Iris pigment epithelial cell (primary cell): ENCODE measurements around the gene ANKRD12.

ENCODE experiments used
- DNase-seq: peaks from one replicate; pipeline ENCODE4 v3.0.0-alpha.2; 2011; ENCODE audit warnings: low read depth

ANKRD12 gene

DNA sequence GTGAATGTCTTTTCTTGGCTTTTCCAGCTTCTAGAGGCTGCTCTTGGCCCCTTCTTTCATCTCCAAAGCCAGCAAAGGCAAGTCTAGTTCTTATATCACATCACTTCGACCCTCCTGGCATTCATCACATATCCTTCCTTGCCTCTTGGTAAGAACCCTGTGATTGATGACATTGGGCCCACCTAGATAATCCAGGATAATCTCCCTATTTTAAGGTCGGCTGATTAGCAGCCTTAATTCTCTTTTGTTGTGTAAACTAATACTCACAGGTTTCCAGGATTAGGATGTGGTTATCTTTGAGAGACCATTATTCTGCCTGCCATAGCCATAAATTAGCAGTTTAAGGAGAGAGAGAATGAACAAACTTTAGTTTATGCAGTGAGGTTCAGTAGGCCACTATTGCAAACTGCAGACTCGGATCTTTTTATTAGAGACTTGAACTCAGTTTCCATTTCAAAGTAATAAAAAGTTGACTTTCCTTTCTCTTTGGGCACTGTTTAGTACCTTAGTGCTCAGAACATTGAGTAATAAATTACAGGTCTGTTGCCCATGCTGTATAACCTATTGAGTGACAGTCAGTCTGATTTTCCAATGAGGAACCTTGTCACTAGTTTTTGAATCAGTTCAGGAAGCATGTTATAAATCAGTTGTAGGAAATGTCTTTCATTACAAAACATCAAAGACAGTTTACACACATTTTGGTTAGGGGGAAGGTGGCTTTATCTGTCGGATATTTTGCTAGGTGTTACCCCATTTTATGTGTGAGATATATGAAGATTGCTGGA, 29.6 kb upstream of the ANKRD12 start:
- no peak for DNase-seq

DNA sequence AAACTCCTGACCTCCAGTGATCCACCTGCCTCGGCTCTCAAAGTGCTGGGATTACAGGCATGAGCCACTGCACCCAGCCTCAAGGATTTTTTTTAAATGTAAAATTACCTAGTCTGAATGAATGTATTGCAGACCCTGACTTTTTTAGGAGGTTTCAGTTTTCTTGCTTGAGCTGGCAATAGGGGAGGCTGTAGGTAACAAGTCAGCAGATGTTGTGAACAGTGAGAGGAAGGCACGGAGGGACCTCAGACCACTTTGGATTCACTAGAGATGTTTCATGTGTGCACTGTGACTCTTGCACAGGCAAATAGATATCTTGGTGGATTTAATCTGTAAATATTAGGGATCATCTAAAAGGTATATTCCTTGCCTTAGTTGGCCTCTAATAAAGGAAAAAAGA, 27.7 kb upstream of the ANKRD12 start:
- no peak for DNase-seq

- DNase-seq = peak; percentile 77
Measured at GRCh38 chr18:9109523-9109922, 27.1 kb upstream of the ANKRD12 start.

DNA sequence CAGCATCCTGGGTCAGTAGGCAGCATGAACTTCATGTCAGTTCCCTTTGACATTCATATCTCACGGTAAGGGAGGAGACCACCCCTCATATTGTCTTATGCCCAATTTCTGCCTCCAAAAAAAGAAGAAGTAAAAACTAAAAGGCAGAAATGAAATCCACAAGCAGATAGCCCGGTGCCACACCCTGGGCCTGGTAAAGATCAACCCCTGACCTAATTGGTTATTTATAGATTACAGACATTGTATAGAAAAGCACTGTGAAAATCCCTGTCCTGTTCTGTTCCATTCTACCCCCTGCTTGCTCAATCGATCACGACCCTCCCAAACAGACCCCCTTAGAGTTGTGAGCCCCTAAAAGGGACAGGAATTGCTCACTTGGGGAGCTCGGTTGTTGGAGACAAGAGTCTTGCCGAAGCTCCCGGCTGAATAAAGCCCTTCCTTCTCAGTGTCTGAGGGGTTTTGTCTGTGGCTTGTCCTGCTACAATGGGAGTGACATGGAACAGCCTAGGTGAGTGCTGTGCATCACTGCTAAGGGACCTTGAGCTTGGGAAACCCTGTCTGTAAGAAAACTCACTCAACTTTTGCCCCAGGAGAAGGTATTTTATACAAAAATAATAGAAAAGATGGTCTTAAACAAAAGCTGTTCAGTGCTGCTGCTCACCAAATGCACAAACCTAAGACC, 23.0 kb upstream of the ANKRD12 start:
- no peak for DNase-seq

GRCh38 chr18:9115984-9116383, 20.6 kb upstream of the ANKRD12 start:
- DNase-seq = no peak

GRCh38 chr18:9117980-9118841, 18.4 kb upstream of the ANKRD12 start:
- DNase-seq = peak; percentile 54

DNA sequence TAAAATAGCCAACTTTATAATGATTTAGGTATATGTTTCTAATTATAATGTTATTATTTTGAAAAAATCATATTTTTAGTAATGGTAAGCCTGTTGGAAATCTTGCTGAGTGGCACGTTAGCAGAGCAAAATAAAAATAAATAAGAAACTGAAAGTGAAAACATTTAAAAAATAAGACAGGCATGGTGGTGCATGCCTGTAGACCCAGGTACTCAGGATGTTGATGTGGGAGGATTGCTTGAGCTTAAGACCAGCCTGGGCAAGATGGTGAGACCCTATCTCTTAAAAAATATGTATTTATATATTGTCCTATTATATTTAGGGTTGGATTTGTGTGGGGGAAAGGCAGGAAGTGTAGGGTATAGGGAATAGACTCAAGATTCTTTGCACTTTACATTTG, 15.8 kb upstream of the ANKRD12 start:
- DNase-seq = no peak

DNA sequence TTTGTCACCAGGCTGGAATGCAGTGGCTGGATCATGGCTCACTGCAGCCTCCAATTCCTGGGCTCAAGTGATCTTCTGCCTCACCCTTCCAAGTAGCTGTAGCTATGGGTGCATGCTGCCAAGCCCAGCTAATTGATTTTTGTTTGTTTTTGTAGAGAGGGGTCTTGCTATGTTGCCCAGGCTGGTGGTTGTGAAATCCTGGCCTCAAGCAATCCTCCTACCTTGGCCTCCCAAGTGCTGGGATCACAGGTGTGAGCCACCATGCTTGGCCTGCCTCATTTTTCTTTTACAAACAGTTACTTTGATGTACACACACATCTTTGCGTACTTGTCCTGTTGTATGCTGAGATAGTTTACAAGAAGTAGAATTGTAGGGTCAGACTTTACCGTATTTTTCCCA, 13.1 kb upstream of the ANKRD12 start:
- DNase-seq = no peak

GRCh38 chr18:9124824-9125223, 11.8 kb upstream of the ANKRD12 start:
- DNase-seq = no peak

DNA sequence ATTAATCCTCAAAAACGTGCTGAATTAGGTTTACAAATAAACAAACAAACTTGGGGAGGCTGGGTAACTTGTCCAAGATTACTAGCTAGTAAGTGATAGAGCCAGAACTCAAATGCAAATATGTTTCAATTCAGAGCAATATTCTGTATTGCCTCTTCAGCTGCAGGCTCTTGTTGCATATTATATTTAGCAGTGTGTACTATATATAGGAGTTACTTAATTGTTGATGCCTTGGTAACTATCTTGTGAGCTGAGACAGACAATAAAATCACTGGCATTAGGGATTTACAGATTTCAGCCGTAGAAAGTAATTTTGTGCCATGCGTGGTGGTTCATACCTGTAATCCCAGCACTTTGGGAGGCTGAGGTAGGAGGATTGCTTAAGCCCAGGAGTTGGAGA, 10.2 kb upstream of the ANKRD12 start:
- DNase-seq = no peak

DNA sequence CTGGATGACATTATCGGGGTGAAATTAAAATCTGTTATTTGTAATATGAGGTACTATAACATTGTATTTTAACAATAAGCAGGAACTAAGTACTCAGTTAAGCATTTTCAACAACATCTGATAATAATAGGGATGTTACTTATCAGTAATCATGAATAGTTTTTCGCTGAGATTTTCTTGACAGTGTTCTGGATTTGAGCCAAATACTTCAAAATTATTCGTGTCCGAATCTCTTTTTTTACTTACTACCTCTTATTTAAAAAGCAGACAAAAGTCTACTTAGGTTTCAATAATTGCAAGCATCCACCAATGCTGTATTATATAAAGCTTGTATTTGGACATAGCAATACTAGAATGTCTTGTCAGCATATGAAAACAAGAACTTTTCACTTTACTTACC, 6.4 kb upstream of the ANKRD12 start:
- DNase-seq = no peak

DNA sequence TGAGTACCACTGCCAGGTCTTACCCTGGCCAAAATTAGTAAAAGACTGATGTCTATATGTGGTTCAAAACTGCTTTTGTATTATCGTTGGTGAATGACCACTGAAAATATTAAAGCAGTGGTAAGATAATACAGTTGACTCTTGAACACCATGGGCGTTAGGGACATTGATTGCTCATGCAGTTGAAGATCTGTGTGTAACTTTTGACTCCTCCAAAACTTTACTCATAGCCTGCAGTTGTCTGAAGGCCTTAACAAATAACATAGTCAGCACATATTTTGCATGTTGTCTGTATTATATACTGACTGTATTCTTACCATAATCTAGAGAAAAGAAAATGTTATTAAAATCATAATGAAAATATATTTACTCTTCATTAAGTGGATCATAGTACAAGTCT, 5.8 kb upstream of the ANKRD12 start:
- DNase-seq = no peak

- no peak for DNase-seq
Measured at GRCh38 chr18:9132628-9133027, 4.0 kb upstream of the ANKRD12 start.

DNA sequence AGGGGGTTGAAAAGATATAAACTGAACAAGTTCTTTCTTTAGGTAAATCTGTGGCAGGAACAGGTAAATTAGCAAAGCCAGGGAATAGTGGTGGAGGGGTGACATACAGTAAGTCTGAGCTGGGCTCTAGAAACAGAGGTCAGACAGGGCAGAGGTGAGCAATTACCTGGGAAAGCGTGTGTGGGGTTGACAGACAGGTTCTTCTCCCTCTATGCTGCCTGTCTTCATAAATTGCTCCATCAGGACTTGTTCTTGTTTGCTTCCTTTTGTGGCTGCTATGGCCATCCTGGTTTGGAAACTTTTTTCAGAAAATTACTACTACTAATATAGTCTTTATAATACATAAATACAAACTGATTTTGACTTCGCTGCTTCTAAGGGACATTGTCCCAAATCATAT, 3.4 kb upstream of the ANKRD12 start:
- DNase-seq = no peak

- DNase-seq = no peak
Measured at GRCh38 chr18:9135081-9135911, 1.3 kb upstream of the ANKRD12 start.

DNA sequence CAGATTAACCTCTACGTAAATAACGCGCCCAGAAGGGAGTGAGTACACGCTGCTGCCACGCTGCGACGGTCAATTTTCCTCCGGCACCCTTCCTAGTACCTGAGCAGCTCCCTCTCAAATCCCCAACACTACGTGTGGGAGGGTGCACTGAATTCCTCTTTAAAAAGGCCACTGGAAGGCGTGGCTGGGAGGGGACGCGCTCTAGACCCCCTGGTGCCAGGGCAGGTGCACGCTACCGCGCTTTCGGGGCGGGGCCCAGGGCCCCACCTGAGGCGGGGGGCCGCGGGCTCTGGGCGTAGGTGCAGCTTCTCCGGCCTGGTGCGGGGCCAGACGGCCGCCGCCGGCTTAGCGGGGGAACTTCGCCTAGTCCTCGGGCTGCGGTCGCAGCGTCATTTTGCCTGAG, 668 bp upstream of the ANKRD12 start:
- peak; percentile 52 for DNase-seq

- peak; percentile 92 for DNase-seq
Measured at GRCh38 chr18:9137168-9138066, 836 bp downstream of the ANKRD12 start.

GRCh38 chr18:9139400-9140039, 2.9 kb downstream of the ANKRD12 start:
- no peak for DNase-seq

GRCh38 chr18:9140381-9140780, 3.8 kb downstream of the ANKRD12 start:
- no peak for DNase-seq

- DNase-seq = no peak
Measured at GRCh38 chr18:9140984-9141383, 4.4 kb downstream of the ANKRD12 start.
